NOMO-1 (cell line): ENCODE data around the gene RASL12.
"Not testable (repeated sequence)": the region's sequence is repeated elsewhere in the genome, so short reads cannot be mapped to it uniquely, and the experiment has no call there.

Experiments
- DNase-seq, 2 experiments: peaks; one replicate each; lab custom pipeline; 2025; ENCODE audit not compliant: unreplicated experiment in 2 of 2; lab: John Stamatoyannopoulos, UW

RASL12 gene

GRCh38 chr15:65067645-65068402, at the start of gene RASL12:
TSS of gene RASL12 (minus strand) at chr15:65067991. CDS start at chr15:65067835, 156 bp downstream.
- no peak for DNase-seq

DNA sequence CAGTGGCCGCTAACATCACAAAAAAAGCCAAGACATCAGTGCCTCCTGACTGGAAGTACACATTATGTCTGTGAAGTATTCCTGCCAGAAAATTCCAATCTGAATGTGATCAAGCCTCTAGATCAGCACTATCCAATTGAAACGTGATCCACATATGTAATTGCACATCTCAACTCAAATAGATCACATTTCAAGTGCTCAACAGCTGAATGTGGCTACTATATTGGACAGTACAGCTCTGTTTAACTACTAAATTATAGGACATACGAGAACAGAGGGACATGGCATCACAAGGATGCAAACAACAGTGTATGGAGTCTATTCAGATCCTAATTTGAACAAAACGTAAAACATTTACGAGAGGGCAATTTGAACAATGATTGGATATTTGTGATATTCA, 47.8 kb upstream of the RASL12 start:
- no peak for DNase-seq

DNA sequence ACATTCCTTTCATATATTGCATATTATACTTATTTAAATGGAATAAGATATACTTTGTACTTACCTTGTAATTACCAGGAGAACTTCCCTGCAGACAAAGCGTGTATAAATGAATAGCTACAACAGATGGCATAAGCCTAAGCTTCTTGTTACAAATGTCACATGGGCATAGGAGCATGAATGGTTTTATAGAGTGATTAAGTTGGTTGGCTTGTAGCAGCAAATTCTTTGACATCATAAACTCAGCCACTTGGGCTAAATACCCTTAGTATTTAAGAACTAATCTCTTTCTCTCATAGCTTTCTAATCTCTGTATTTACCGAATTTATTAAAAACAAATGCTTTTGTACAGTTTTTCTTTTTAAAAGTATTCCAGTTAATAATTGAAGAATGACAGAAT, 47.3 kb upstream of the RASL12 start, which contains the start of gene UBAP1L:
Gene UBAP1L, minus strand, starts transcription at position 115 of the 400 bp plus-strand sequence. CDS start 8,985 bp downstream, outside the sequence.
- no peak for DNase-seq

- no peak for DNase-seq
Observed at GRCh38 chr15:65110676-65111292, 43.0 kb upstream of the RASL12 start.

DNA sequence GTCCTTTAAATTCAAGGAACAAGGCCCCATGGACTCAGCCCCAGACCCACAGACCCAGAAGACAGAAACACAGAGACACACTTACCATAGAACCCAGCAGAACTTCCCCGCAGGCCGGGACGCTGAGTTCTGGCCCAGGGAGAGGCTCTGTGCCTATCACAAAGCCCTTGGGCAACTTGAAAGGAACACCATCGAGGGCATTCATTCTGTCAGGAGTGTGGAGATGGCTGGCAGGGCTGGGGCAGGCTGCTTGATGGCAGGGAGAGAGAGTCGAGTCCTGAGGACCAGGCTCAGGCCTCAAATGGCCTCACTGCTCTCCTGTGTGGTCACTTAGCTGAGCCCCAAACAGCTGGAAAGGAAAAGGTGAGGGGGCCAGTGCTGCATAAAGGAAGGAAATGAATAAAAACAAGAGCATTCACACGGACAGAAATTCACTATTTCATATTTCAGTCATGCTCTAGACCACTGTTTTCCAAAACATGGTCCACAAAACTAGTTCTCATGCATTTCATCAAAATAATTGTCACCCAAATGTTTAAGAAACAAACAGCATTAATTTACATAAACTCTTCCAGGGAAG, 38.3 kb upstream of the RASL12 start:
- no peak for DNase-seq

- no peak for DNase-seq
Observed at GRCh38 chr15:65105038-65105437, 37.2 kb upstream of the RASL12 start.

GRCh38 chr15:65102912-65103311, 35.1 kb upstream of the RASL12 start:
- no peak for DNase-seq

DNA sequence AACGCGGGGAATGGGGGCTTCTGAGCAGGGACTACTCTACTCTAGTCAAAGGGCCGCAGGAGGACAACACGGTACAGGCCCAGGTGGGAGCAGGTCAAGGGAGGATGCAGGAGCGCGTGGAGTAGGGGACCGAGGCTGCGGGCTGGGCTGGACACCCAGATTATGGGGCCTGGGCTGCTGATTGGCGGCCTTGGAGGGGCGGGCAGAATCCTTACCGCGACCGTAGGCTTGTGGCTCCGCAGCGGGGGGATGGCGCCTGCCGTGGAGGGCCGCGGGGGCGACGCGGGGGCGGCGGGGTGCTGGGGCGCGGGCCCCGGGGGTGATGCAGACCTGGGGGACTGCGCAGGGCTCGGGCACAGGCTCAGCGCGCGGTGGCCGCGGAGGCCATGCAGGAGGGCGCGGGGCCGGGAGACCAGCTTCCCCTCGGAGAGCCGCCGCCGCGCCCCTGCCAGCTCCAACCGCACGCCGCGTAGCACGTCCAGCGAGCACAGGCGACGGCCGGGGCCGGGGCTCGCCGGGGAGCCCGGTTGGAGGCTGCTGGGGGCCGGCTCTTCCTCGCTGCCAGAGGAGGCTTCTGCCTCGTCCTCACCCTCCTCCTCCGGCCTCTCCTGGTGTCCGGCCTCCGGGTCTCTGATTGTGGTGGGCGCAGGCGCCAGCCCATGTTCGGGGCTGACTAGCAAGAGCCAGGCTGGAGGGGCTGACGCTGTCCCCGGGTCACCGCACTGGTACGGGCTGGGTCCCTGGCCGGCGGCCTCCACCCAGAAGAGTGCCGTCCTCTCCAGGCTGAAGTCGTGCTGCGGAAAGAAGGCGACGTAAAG, 34.3 kb upstream of the RASL12 start:
- no peak for DNase-seq

DNA sequence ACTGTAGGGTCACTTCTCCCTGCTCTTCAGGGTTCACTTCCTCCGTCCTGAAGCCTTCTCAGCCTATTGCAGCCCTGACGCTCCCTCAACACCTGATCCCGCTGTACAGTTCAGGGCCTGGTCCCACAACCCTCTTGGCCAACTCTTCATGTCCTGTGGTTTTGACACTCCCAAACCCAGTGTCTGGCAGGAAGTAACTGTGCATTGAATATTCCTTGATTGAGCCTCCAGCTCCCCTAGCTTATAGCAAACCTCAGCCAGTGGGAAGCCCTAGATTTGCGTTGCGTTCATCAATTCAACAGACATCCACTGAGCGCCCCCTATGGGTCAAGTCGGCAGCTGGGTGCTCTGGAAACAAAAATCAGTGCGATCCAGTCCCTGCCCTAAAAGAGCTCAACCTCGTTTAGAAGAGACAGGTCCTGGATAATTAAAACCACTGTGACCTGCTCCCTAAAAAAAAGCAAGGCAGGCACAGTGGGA, 33.7 kb upstream of the RASL12 start:
- peak in 1 of 2 experiments; percentile 63 for DNase-seq

DNA sequence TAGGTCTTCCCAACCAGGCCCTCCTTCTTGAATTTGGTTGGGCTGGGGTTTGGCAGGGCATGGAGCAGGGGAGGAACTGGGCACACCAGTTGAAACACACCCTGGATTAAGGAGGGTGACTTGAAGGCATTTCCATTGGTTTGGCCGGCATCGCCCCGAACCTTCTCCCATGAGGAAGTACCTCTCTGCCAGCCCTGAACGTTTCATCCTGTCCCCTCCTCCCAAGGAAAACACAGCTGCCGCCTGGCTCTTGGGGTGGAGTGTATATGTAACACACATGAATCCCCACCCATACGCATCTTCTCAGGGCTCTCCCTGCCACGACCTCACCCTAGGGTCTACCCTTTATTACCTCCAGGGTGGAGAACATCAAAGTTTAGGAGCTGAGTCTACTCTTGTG, 32.7 kb upstream of the RASL12 start:
- no peak for DNase-seq

DNA sequence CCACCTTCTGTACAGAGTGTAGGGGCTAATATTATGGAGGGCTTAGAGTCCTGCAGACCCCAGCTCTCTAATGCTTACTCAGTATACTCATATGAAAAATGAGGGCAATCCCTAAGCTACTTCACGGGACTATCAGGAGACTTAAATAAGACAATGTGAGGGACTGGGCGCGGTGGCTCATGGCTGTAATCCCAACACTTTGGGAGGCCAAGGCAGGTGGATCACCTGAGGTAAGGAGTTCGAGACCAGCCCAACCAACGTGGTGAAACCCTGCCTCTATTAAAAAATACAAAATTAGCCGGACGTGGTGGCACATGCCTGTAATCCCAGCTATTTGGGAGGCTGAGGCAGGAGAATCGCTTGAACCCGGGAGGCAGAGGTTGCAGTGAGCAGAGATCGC, 32.0 kb upstream of the RASL12 start:
- not testable (repeated sequence) for DNase-seq

DNA sequence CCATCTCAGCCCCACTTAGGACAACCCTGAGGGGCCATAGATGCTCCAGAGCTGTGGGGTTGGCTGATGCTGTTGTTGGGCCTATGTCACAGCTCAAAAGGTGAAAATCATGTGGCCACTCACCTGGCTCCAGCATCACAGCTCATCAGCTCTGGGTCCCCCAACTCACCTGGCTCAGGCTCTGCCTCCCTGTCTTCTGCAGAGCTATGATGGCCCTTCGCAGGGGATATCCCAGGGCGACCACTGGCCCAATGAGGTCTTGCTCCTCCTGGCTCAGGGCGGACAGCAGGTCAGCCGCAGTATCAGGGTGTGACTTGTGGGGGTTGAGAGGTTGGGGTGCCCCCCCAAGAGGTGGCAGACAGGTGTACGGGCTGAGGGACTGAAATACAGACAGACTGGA, 31.5 kb upstream of the RASL12 start:
- no peak for DNase-seq

DNA sequence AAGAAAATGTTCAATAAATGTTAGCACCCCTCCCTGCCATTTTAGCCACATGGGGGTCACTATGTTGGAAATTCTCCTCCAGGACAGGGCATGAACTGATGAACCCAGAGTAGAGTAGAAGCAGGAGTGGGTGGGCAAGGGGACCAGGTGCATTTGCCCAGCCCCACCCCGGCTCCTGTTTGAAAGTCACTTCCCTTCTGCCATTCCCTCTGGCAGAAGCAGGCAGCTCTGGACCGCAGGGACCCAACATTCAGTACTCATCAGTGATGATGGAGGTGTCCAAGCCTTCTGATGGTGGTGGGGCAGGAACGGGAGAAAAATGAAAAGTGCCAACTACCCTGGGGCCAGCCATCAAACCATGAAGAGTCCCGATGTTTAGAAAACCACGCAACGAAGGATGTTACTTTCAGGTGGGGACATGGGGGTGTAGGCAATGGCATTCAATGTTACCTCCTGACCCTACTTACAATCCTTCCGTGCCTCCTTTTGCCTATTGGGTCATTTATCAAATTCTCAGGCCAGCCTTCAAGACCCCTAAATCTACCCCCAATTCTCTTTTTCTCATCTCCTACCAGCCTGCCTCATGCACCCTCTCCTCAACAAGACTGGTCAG, 30.0 kb upstream of the RASL12 start:
- no peak for DNase-seq

DNA sequence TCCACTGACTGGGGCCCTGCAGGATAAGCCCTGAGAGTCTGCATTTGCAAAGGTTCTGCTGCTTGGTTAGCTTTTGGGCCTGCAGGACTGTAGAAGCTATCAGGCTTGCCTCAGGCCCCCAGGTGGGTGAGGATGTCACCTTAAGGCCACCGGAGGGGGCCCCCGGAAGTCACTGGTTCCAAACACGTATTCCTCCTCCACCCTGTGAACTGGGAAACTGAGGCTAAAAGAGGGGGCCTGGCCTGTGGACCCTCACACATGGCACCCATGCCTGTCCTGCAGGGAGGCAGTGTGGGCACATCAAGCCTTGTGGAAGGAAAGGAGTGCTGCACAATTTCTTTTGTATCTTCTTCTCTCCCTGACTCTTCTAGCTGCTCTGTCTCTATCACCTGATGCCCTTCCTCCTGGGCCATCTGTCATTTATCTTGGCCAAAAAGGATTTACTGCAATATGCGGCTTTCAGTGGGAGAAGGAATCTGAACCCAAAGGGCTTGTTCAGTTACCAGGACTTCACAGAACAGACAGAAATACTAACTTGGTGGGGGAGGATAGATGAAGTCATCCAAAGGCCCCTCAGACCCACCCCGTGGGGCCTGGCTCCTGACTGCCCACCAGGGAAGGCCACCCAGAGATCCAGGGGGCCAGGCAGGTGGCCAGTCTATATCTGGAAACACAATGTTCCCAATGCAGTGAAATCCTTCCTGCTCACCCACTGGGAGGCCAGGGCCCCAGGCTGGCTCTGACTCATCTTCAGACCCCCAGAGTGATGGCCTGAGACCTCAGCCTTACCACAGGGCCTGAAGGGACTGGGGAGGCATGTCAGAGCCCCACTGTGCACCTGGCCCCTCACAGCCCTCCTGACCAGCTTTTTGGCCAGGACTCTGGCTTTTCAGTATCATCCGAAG, 28.9 kb upstream of the RASL12 start:
- DNase-seq: no peak

- no peak for DNase-seq
Observed at GRCh38 chr15:65095747-65096104, 27.9 kb upstream of the RASL12 start.

- no peak for DNase-seq
Observed at GRCh38 chr15:65095011-65095746, 27.4 kb upstream of the RASL12 start.

GRCh38 chr15:65094294-65094995, 26.7 kb upstream of the RASL12 start:
- DNase-seq: no peak

- DNase-seq: not testable (repeated sequence)
Observed at GRCh38 chr15:65093793-65094170, 26.0 kb upstream of the RASL12 start.
